Activated CD8-positive, alpha-beta memory T cell treated with anti-CD3 and anti-CD28 coated beads, Interleukin-2, amount 50 U/mL, for 48 hours (primary cell): ENCODE results near the gene TRERF1.
A peak's percentile ranks its signal among the peaks of the same experiment; 100 is the strongest.

ENCODE experiments used
- DNase-seq: peaks from one replicate; pipeline ENCODE4 v3.0.0-alpha.2; 2020

The TRERF1 gene

DNA sequence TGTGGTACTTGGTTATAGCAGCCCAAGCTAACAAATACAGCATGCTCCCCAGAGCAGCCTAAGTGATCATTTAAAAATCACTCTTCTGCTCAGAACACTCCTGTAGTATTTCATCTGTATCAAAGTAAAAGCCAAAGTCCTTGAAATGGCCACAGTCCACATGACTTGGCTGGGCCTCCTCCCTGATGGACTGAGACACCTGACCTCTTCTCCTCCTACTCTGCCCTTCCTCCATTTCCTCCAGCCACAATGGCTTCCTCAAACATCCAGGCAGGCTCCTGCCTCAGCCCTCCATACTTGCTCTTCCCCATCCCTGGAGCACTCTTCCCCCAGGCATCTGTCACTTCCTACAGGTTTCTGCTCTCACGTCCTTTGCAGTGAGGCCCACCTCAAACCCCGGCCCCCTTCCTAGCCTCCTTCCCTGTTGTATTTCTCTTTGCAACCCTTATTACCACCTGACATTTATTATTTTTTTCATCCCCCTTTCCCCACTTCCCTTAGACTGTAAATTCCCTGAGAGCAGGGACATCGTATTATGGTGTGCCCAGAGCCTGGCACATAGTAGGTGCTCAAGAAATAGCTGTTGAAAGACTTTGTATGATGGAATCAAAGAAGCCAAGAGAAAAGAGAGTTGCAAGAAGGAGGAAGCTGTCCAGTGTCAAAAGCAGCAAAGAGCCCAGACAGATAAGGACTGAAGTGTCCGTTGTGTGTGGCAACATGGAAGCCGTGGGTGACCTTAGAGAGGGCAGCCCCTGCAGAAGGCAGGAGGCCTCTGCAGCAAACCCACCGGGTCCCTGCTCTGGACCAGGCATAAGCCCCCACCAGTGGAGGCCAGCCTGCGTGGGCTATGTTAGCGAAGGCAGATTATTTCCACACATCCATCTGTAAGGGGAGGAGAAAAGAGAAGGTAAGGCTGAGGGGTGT is 87.5 kb downstream of the TRERF1 start:
- no peak for DNase-seq

DNA sequence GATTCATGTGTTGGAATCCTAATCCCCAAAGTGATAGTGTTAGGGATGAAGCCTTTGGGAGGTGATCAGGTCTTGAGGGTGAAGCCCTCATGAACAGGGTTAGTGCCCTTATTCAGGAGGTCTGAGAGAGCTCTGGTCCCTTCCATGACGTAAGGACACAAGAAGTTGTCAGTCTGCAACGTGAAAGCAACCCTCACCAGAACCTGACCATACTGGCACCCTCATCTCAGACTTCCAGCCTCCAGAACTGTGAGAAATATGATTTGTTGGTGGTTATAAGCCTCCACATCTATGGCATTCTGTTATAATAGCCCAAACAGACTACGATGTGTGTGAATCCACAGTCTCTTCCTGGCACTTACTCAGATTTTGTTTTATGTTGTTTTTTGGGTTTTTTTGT is 90.7 kb downstream of the TRERF1 start:
- peak; percentile 8 for DNase-seq

DNA sequence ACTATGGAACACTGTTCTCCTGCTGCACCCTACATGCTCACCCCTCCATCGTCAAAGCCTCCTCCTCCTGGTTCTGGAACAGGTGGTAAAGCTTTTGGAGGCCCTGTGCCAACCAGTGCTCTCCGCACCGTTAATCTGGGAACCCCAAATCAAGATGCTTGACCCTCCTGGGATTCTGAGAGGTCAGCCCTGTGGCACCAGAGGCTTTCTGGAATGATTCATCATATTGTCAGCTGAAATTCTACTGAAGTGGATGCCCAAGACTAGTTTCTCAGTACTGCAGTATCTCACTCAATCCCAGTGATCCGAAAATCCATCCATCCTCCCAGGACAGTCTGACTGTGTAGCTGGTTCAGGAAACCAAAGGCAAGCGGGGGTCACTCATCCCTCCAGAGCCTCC is 92.7 kb downstream of the TRERF1 start:
- no peak for DNase-seq

DNA sequence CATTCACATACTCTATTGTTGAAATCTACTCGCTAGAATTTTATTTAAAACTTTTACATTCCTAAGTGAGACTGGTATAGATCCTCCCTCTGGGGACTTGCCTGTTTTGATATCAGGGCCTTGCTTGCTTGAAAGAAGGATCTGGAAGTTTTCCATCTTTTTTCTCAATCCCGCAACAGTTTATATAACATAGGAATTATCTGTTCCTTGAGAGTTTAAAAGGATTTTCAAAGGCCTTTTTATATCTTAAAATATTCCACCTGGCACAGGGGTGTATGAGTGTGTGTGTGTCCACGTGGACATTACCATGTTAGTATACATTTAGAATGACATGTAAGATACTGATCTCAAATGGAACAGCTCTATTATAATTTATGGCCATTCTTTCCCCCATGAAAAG is 96.3 kb downstream of the TRERF1 start:
- no peak for DNase-seq

DNA sequence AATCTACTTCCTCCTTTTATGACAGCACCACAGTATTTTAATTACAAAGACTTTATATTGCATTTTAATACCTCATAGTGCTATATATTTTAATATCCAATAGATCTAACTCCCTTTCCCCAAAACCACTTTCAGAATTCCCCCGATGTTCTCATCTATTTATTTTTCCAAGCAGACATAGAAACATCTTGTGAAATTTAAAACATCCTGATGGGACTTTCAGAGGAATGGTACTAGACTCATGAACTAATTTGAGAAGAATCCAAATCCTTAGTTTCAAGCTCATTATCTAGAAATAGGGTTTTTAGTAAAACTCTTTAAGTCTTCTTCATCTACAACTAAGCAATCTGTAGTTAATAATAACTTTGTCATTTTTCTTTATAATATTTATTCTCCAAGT is 97.0 kb downstream of the TRERF1 start:
- no peak for DNase-seq

DNA sequence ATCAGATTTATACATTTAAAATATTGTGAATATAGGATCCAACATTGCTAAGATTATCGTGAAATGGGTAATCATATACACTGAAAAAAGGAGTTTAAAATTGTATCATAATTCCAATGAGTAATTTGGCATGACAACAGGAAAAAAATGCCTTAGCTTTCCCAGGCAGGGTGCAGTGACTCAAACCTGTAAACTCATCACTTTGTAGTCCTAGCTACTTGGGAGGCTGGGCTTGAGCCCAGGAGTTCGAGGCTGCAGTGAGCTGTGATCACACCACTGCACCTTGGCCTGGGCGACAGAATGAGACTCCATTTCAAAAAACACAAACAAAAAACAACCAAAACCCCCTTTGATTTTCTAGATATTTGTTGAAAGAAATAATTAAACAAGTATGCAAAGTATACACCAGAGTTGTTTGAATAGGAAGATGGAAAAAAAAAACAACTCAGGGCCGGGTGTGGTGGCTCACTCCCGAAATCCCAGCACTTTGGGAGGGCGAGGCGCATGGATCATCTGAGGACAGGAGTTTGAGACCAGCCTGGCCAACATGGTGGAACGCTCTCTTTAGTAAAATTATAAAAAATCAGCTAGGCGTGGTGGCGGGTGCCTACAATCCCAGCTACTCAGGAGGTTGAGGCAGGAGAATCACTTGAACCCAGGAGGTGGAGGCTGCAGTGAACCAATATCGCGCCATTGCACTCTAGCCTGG is 98.7 kb downstream of the TRERF1 start:
- DNase-seq: no peak

DNA sequence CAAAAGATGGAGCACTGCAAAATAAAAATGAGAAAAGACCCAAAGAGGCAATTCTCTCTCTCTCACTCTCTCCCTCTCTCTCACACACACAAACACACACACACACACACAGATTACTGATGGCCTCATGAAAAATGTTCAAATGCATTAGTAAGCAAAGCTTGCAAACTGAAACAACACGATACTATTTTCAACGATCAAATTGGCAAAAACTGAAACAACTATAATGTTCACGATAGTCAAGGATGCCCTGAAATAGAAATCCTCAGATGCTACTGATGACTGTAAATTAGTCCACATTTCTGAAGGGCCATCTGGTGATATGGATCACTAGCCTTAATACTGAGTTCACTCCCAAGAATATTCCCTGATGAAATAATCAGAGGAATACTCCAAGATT is 100.8 kb downstream of the TRERF1 start:
- DNase-seq: no peak

DNA sequence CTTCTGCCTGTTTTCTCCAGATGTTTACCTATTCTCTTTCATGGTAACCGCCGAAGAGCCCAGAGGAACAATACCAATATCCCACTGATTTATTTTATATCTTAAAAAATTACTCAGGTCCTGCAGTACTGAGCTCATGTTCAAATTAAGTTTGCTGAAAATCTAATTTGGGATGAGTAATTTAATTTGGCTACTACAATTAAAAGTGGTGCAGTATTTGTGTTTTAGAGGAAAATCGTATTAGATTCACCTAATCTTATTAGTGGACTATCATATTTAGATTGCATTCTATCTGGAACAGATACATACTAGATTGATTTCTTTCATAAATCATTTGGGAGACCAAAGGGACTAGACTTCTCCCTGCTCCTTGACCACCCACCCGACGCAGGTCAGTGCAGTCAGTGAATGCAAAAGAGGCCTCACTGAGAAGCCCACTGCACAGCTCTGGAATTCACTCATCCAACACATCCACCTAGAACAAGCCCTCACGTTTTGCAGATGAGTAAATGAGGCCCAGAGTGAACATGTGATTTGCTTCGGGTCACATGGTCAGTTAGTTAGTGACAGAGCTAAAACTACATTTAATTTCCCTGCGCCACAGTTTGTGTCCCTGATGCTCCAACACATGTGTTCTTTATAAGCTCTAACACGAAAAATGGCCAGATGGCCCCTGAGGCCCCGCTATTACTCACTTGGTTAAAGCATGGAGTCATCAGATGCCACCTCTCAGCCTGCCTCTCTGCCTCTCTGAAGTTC is 101.8 kb downstream of the TRERF1 start:
- no peak for DNase-seq

DNA sequence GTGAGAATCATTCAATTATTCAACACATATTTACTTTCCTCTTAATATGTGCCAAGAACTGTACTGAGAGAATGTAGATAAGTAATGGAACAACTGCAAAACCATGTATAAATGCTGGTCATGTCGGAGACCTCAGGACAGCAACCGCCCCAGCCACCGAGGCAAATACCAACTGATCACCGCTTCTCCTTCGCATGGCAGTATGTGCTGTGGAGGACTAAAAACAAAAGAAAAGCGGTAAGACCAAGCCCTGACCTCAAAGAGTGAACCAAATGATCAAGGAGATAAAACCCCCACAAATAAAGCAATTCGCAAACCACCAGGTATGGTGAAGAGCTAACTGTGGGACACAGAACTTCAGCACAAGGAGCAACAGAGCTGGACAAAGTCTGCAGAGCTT is 104.3 kb downstream of the TRERF1 start:
- peak; percentile 50 for DNase-seq

DNA sequence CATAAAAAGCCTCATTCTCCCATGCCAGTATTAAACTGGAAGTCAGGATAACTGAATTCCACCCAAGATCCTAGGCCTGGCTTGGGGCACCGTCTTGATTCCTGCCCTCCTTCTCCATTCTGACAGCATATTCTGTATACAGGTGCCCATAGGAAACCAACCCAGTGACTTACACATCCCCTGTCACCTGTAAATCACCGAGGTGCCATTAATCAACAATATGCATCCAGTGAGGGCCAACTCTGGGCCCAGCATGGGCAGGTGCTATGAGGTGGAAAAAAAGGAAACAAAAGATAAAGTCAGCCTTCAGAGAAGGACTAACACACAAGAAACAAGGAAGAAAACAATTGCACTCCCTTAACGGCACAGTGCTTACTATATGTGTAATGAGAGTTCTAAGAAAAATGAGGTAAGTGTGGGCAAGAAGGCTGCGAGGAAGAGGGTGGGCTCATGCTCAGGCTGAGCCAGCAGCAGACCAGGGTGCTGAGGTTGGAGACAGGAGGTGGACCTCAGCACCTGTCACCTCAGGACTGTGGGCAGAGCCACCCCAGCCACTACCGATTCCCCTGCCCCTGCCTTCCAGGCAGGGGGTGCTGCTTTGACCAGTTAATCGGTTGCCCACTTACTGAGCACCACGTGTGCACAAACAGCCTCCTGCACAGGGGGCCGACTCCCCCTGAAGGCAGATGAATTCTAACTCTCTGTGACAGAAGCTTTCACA is 105.9 kb downstream of the TRERF1 start:
- peak; percentile 62 for DNase-seq

DNA sequence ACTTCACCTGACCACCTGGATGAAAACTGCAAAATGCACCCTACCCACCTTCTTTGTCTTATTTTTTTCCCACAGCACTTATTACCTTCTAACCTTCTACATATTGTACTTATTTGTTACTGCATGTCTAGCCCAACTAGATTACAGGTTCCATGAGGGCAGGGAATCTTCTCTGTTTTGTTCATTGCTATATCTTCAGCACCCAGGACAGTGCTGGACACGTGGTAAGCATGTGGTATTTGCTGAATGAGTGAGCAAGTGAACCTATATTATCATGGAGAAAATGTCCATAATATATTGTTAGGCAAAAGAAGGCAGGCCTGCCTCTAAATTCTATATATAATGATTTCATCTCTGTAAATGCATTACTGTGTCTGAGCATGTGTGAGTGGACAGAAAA is 107.0 kb downstream of the TRERF1 start:
- DNase-seq: peak; percentile 23

DNA sequence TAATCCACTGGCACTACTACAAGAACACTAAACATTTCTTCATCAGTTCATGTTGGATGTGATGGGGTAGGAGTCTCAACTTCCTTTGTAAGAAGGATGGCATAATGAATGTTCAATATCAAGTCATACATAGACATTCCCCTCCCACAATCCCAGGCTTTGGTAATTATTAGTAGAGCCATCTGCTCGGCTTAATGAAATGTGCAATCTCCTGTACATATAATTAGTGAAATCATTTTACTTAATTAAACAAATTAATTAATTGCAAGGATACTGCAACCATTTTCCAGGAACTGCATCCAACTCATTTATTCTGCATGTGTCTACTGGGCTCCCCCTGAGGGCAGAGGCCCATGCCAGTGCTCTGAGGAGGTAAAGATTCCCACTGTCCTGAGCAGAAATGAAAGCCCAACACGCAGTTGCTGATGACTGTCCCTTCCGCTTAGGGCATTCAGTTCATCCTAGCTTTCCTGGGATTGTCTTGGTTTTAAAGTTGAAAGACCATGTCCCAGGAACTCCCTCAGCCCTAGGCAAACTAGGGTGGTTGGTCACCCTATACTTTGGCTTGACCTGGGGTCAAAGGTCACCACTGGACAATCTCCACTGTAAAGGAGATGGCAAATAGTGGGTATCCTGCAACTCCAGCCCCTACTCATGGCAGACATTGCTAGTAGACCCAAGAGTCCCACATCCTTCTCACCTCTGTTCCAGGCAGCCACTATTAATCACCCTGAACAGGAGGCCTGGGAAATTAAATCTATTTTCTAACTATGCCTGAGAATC is 109.8 kb downstream of the TRERF1 start:
- DNase-seq: peak; percentile 43

DNA sequence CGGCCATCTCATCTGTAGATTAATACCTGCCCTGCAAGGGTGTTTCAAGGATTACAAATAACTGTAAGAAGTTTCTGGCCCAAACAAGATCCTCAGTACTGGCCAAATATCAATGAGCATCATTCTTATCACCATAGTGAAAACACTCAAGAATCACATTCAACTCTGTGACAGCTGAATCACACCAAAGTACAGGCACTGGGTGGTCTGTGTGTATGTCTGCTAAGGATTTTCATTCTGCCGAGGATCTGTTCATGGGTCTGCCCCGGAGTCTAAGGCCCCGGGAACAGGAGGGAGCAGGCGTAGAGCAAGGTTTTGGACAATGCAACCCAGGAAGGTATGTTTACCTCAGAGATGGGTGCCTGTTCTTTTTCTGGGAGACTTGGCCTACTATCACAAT is 110.5 kb downstream of the TRERF1 start:
- peak; percentile 49 for DNase-seq

DNA sequence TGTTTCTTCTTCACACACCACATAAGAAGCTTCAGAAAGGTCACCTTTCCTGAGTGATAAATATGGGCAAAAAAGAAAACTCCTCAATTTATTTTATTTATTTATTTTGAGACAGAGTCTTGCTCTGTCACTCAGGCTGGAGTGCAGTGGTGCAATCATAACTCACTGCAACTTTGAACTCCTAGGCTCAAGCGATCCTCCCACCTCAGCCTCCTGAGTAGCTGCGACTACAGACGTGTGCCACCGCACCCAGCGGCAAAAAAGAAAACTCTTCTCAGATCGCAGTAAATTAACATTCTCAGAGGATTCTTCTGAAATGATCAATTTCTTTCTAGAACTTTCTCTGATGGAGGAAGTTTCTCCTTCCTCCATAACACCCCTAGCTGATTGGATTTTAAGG is 111.2 kb downstream of the TRERF1 start:
- peak; percentile 49 for DNase-seq

DNA sequence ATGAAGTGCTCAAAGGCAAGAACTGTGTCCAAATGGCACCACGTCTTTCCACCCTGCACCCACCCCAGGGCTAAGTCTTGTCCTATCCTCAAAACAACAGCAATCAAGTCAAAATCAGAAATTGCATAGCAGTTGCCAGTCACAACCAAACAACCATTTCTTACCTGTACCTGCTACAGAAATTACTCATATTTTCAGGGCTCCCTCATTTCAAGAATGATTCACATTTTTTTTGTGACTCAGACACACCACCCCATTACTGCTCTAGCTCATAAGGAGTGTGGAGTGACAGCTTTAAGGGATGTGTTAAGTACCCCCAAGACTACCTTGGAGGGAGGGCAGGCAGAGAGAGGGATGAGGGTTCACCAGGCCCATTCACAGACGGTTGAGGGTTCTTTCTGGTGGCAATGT is 111.7 kb downstream of the TRERF1 start:
- peak; percentile 66 for DNase-seq

DNA sequence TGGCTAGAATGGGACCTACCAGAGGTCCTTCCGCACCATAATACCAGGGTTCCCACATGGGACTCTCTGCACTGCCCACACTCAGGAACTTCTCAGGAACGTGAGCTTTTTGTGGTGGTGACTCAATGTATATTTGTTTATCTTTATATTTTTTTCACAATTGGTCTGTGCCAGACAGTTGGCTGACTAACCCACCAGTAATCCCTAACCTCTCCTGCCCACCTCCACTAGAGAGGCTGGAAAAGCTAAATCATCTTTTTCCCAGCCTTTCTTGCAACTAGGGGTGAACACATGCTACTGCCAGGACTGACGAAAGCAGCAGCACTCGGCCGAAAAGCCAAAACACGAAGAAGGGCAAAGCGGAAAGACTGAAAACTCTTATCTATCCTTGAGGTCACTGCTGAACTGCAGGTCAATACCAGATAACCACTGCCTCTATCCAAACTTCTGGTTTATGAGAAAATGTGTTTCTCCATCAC is 112.9 kb downstream of the TRERF1 start:
- DNase-seq: peak; percentile 56

DNA sequence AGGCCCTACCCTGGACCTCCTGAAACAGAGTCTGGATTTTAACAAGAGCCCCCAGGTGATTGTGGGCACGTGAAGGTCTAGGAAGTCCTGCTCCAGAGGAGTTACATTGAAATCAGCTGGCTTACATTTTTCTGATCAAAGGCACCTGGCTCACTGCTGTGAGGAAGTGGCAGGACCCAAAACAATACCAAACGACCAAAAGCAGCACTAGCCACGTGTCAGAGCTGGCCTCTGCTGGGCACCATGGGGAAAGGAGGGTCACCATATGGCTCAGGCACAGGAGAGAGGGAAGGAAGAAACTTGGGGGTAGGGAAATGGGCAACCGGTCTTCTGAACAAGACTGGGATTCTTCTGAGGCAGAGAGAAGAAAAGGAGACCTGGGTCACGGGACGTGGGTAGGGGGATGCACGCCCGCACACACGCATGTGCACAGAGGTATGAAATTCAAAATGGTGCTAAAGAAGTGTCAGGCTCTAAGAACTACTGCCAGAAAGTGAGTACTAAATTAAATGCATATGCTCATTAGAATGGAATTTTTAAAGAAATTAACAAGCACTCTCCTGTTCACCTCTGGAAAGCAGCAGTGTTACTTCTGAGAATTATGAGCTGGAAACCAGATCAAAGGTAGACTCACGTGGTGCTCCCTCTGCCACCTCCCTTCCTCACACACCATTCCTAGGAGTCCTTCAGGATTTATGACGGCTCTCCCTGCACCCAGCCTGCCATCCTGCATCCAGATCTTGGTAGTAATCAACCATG is 113.6 kb downstream of the TRERF1 start:
- peak; percentile 59 for DNase-seq

DNA sequence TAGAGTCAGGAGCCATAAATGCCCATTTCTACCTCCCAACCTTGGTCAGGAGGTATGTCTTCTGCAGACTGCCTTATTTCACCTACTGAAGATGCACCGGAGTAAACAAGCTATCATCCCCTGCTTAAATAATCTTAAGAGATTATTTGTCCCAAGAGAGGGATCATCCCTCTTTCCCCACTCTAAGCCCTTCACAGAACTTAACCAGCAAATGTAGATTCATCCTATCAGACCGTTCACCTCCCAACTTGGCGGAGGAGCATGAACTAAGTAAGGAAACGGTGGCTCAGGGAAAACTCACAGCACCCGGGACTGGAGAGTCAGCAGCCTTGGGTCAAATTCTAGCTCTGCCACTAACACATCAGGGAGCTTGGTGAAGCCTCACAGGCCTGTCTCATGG is 115.3 kb downstream of the TRERF1 start:
- no peak for DNase-seq

DNA sequence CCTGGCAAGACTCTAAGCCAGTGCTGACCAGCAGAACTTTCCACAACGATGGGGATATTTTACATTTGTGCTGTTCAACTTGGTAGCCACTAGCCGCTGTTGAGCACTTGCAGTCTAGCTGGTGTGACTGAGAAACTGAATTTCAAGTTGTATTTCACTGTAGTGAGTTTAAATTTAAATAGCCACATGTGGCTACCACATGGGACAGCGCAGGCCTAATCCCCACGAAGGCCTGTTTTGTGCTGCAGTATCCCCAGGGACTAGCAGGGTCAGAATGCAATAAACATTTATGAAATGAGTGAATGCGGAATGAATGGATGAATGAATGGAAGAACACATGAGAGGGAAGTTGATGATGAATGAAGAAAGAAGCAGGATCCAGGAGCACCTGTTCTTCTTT is 115.8 kb downstream of the TRERF1 start:
- peak; percentile 20 for DNase-seq

DNA sequence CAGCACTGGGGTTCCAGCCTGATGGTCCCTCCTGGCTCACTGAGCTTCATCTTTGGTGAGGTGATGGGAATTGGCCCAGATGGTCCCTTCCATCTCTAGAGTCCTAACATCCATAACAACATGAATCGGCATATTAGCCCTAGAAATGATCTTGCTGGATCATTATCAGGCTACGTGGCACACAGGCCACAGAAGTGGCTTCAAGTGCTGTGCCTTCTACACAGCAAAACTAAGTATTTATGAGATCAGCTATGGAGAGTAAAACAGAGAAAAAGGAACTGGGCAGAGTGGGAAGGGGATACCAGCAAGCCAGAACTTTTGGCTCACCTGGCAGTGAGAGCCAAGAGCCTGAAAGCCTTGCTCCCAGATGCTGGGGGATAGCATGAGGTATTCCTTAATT is 116.9 kb downstream of the TRERF1 start:
- peak; percentile 43 for DNase-seq

DNA sequence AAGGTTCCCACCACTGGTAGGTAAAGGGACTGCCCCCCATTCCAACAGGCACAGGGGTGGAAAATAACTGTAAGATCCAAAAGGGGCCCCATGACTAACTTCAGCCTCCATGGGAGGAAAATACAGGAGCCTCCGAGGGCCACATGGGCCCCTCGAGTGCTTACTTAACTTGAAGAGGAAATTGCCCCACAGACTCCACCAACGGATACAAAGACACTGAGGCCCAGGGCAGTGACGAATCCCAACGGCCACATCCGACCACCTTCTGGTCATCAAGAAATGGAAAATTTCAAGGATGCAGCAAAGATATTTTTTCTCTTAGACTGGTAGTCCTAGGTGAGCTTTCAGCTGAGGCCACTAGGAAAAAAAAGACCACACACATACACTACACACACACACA is 118.1 kb downstream of the TRERF1 start:
- peak; percentile 34 for DNase-seq
